ENCODE measurements around the gene MRPS16.
"Not testable (repeated sequence)": the region's sequence is repeated elsewhere in the genome, so short reads cannot be mapped to it uniquely, and the experiment has no call there.

DNA sequence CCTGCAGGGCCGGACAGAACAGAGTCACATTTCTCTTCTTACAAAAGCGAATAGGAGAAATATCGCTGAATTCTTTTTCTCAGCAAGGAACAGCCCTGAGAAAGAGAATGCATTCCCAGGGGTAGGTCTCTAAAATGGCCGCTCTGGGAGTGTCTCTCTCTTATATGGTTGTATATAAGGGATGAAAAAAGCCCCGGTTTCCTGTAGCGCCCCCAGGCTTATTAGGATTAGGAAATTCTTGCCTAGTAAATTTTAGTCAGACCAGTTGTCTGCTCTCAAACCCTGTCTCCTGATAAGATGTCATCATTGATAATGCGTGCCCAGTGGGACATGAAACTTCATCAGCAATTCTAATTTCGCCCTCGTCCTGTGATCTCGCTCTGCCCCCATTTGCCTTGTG, 6.2 kb upstream of the MRPS16 start:
- not testable (repeated sequence) for TF ChIP-seq ARNT (IDR thresholded peaks at IDR 0.05); SP1 (IDR thresholded peaks at IDR 0.05); ELF4 (IDR thresholded peaks at IDR 0.05); FOXK2 (IDR thresholded peaks at IDR 0.05); L3MBTL2 (conservative IDR thresholded peaks at IDR 0.05); LEF1 (IDR thresholded peaks at IDR 0.05; ENCODE audit: borderline replicate concordance); SUZ12 (IDR thresholded peaks at IDR 0.05); NFRKB (IDR thresholded peaks at IDR 0.05); BHLHE40 (IDR thresholded peaks at IDR 0.05; ENCODE audit: borderline replicate concordance); FOXA1 (IDR thresholded peaks at IDR 0.05)
- TF ChIP-seq, protein P1, sequence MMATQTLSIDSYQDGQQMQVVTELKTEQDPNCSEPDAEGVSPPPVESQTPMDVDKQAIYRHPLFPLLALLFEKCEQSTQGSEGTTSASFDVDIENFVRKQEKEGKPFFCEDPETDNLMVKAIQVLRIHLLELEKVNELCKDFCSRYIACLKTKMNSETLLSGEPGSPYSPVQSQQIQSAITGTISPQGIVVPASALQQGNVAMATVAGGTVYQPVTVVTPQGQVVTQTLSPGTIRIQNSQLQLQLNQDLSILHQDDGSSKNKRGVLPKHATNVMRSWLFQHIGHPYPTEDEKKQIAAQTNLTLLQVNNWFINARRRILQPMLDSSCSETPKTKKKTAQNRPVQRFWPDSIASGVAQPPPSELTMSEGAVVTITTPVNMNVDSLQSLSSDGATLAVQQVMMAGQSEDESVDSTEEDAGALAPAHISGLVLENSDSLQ (IDR thresholded peaks at IDR 0.05), result not testable (repeated sequence)
